ENCODE results near the gene LPCAT1.
A peak's percentile ranks its signal among the peaks of the same experiment; 100 is the strongest.

The LPCAT1 gene

GRCh38 chr5:1485579-1486118, 38.1 kb downstream of the LPCAT1 start:
- no peak for DNase-seq (ENCODE audit: low spot score)
- TF ChIP-seq CTCF (IDR thresholded peaks at IDR 0.05; ENCODE audit: extremely low read depth, insufficient read depth, missing control alignments): no peak
- in situ Hi-C loops (cut with MboI; ENCODE audit: low pct_unique_long_range_greater_than_20kb, low sequenced_read_pairs, unreplicated experiment): no loop called here

- in situ Hi-C loops (cut with MboI; ENCODE audit: low pct_unique_long_range_greater_than_20kb, low sequenced_read_pairs, unreplicated experiment): no loop called here
- DNase-seq (ENCODE audit: low spot score): peak; percentile 91
- TF ChIP-seq CTCF (IDR thresholded peaks at IDR 0.05; ENCODE audit: extremely low read depth, insufficient read depth, missing control alignments): no peak
Measured at GRCh38 chr5:1484730-1485578, 38.8 kb downstream of the LPCAT1 start.

GRCh38 chr5:1483856-1484729, 39.7 kb downstream of the LPCAT1 start:
- in situ Hi-C loops (cut with MboI; ENCODE audit: low pct_unique_long_range_greater_than_20kb, low sequenced_read_pairs, unreplicated experiment): no loop called here
- no peak for TF ChIP-seq CTCF (IDR thresholded peaks at IDR 0.05; ENCODE audit: extremely low read depth, insufficient read depth, missing control alignments)
- DNase-seq (ENCODE audit: low spot score): no peak

- in situ Hi-C loops (cut with MboI; ENCODE audit: low pct_unique_long_range_greater_than_20kb, low sequenced_read_pairs, unreplicated experiment): no loop called here
- no peak for DNase-seq (ENCODE audit: low spot score)
- TF ChIP-seq CTCF (IDR thresholded peaks at IDR 0.05; ENCODE audit: extremely low read depth, insufficient read depth, missing control alignments): no peak
Measured at GRCh38 chr5:1483064-1483463, 40.7 kb downstream of the LPCAT1 start.

- DNase-seq (ENCODE audit: low spot score): no peak
- no peak for TF ChIP-seq CTCF (IDR thresholded peaks at IDR 0.05; ENCODE audit: extremely low read depth, insufficient read depth, missing control alignments)
- in situ Hi-C loops (cut with MboI; ENCODE audit: low pct_unique_long_range_greater_than_20kb, low sequenced_read_pairs, unreplicated experiment): no loop called here
Measured at GRCh38 chr5:1481959-1482331, 41.8 kb downstream of the LPCAT1 start.

- in situ Hi-C loops (cut with MboI; ENCODE audit: low pct_unique_long_range_greater_than_20kb, low sequenced_read_pairs, unreplicated experiment): no loop called here
- DNase-seq (ENCODE audit: low spot score): no peak
- no peak for TF ChIP-seq CTCF (IDR thresholded peaks at IDR 0.05; ENCODE audit: extremely low read depth, insufficient read depth, missing control alignments)
Measured at GRCh38 chr5:1481266-1481958, 42.3 kb downstream of the LPCAT1 start.
